Karpas-422 (cell line): ENCODE data around the gene FGF19. TPM values are rescaled to one million over a fixed set of nuclear protein-coding genes. Genes with fewer than 3 reads are reported as not detected.

Source experiments
- DNase-seq: peaks from one replicate; pipeline ENCODE4 v3.0.0-alpha.2; 2015
- H2AFZ ChIP-seq: fragments of 200-600 bp; sonication (generic); 2 replicates; pipeline ENCODE4 v1.6.1; 2014; ENCODE audit warnings: antibody characterized with exemption, low read length, mixed read lengths
- H3K27ac ChIP-seq: fragments of 200-600 bp; sonication (generic); 2 replicates; pipeline ENCODE4 v1.5.1; 2014; ENCODE audit warnings: mild to moderate bottlenecking, low read length, moderate library complexity
- H3K27me3 ChIP-seq: fragments of 200-600 bp; sonication (generic); 2 replicates; pipeline ENCODE4 v1.6.1; 2014; ENCODE audit warnings: low read length, mixed read lengths
- H3K36me3 ChIP-seq: fragments of 200-600 bp; sonication (generic); 2 replicates; pipeline ENCODE4 v1.6.1; 2014; ENCODE audit warnings: low read length, mixed read lengths; ENCODE audit not compliant: insufficient read depth
- H3K4me1 ChIP-seq: fragments of 200-600 bp; sonication (generic); 2 replicates; pipeline ENCODE4 v1.6.1; 2014; ENCODE audit warnings: mild to moderate bottlenecking, low read length, mixed read lengths
- H3K4me2 ChIP-seq: fragments of 200-600 bp; sonication (generic); 2 replicates; pipeline ENCODE4 v1.6.1; 2014; ENCODE audit warnings: low read length, low read depth, mild to moderate bottlenecking; ENCODE audit not compliant: poor library complexity, severe bottlenecking
- H3K4me3 ChIP-seq: fragments of 200-600 bp; sonication (generic); 2 replicates; pipeline ENCODE4 v1.5.1; 2014; ENCODE audit warnings: mild to moderate bottlenecking, antibody characterized with exemption, low read length, mixed read lengths
- H3K79me2 ChIP-seq: fragments of 200-600 bp; sonication (generic); 2 replicates; pipeline ENCODE4 v1.6.1; 2014; ENCODE audit warnings: mild to moderate bottlenecking, low read length, mixed read lengths
- H3K9ac ChIP-seq: fragments of 200-600 bp; sonication (generic); 2 replicates; pipeline ENCODE4 v1.6.0; 2014; ENCODE audit warnings: low read length
- H3K9me2 ChIP-seq: fragments of 200-600 bp; sonication (generic), shearing (Covaris generic); replicated peaks from 2 replicates; pipeline ENCODE4 v1.6.0; 2014; ENCODE audit warnings: mild to moderate bottlenecking, low read length, moderate library complexity; ENCODE audit not compliant: insufficient read depth
- H3K9me3 ChIP-seq: fragments of 300-700, 200-600 bp; sonication (generic); 2 replicates; pipeline ENCODE4 v1.6.1; 2014; ENCODE audit warnings: low read length, mixed read lengths
- H4K20me1 ChIP-seq: fragments of 200-600 bp; sonication (generic); 2 replicates; pipeline ENCODE4 v1.6.1; 2014; ENCODE audit warnings: mild to moderate bottlenecking, antibody characterized with exemption, low read length, low read depth; ENCODE audit not compliant: insufficient read depth
- total RNA-seq: library from RNA; depleted of rRNA; stranded (reverse); fragments of >200 nt; shearing (Covaris generic); gene quantifications from 2 replicates; pipeline ENCODE4 v1.2.3, GENCODE V29; 2014; ENCODE audit warnings: low replicate concordance; rRNA removed

The FGF19 gene
- total RNA-seq, 1 experiment from 2014 or later: not detected

DNA sequence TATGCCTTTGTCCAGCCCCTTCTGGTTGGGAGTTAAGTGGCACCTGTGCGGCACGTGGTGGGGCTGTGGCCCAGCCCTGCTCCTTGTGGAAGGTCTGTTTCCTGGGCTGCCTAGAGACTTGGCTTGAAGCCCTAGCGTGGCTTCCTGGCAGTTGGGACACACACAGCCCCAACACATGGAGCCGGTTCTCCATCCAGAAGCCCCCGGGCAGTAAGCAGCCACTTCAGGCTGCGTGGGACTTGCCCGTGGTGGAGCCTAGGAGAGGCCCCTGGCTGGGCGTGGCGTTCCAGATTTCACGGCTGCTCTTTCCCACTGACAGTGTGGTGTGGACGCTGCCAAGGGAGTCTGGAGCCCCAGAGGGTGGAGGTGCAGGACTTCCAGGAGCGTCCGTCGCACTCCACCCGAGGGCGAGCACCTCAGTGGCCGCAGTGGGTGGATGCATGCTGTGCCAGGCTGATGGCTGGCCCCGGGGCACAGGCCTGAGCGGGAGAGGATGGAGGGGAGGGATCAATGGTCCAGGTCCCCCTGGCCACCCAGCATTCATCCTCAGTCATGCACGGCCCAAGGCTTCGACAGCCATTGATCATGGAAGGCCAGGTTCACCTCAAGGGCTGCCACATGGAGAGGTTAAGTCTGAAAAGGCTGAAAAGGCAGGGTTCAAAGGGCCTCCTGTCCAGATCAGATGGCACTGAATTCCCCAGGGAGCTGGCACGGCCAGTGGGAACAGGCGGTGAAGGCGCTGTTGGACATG, 53.6 kb downstream of the FGF19 start:
- no peak overlapping the region for H3K4me2 ChIP-seq
- no peak overlapping the region for H3K9ac ChIP-seq
- H3K4me3 ChIP-seq: no peak overlapping the region
- no peaks in the 10 kb centered on the region for H3K36me3 ChIP-seq
- H3K27ac ChIP-seq: no peak overlapping the region
- H3K4me1 ChIP-seq: no peaks in the 10 kb centered on the region
- H4K20me1 ChIP-seq: peaks cover 4% of the 10 kb centered on the region; the same call in 1 of the 2 replicates
- H3K79me2 ChIP-seq: no peaks in the 10 kb centered on the region
- no peak for DNase-seq
- H3K27me3 ChIP-seq: no peaks in the 10 kb centered on the region
- no peaks in the 10 kb centered on the region for H3K9me2 ChIP-seq
- H2AFZ ChIP-seq: no peak overlapping the region
- H3K9me3 ChIP-seq: no peaks in the 10 kb centered on the region

DNA sequence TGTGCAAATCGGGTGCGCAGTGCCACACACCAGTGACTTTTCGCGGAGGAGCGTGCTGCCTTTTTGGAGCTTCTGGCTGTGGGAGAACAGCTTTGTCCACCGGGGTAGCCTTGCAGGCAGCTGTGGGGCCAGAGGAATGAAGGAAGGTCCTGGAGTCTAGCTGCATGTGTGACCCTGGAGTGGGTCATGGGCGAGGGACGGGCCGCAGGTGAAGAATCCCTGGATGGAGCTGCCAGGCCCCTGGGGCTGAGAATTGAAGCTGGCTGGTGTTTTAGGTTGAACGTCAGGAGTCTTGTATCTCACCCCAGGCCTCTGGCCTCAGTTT, 54.3 kb downstream of the FGF19 start:
- no peaks in the 10 kb centered on the region for H3K9me2 ChIP-seq
- no peaks in the 10 kb centered on the region for H3K27me3 ChIP-seq
- H3K9ac ChIP-seq: no peak overlapping the region
- H3K36me3 ChIP-seq: no peaks in the 10 kb centered on the region
- H4K20me1 ChIP-seq: peaks cover 4% of the 10 kb centered on the region; the same call in 1 of the 2 replicates
- no peak overlapping the region for H3K4me3 ChIP-seq
- no peak overlapping the region for H3K27ac ChIP-seq
- DNase-seq: no peak
- H3K79me2 ChIP-seq: no peaks in the 10 kb centered on the region
- H3K4me2 ChIP-seq: no peak overlapping the region
- H3K4me1 ChIP-seq: no peaks in the 10 kb centered on the region
- H2AFZ ChIP-seq: no peak overlapping the region
- H3K9me3 ChIP-seq: no peaks in the 10 kb centered on the region

DNA sequence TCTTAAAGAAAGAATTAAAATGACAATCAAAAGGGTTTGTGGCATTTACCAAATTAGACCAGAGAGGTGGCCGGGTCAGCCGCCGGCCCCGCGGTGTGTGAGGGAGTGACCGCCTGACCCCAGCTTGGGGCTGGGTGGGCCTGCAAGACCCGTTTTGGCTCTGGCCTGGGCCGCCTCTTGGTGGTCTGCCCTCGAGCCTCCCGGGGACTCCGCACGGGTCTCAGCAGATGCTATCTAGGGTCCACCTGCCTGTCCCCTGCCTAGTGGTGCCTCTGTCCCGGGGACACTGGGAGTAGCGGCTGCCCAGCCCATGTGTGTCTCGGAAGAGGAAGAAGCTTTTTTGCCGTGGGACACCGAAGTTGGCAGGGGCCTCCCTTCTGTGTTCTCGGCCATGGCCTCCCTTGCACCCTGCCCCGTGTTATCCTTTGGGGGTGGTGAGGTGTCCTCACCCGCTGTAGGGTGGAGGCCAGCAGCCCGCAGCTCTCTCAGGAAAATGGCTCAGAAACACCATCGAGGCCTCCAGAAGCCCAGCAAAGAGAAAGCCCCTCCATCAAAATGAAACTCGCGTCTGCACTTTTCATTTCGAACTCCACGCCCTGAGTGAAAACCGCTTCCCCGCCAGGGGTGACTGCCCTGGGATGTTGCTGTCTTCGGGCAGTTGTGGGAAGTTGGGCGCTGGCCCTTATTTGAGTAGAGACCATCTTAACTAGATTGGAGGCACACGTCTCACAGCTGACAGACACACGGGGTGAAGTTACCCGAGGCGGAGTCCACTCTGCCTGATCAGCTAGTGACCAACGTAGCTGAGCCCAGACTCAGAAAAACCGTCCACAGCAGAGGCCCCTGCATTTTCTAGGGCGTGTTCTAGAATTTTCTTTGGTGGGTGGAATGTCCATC, 54.9 kb downstream of the FGF19 start:
- Histone ChIP-seq H3K36me3 (no peaks in the 10 kb centered on the region), H3K27ac (no peak overlapping the region), H4K20me1 (peaks cover 4% of the 10 kb centered on the region; the same call in 1 of the 2 replicates), H3K4me1 (no peaks in the 10 kb centered on the region), H3K9ac (no peak overlapping the region), H3K4me2 (no peak overlapping the region), H3K4me3 (no peak overlapping the region), H3K27me3 (no peaks in the 10 kb centered on the region), H3K9me3 (no peaks in the 10 kb centered on the region), H3K9me2 (no peaks in the 10 kb centered on the region), H2AFZ (no peak overlapping the region), H3K79me2 (no peaks in the 10 kb centered on the region)
- DNase-seq: no peak

Other genes with a start within 250 kb of the FGF19 start
- not detected in 2 replicates for gene LINC01488, start 222.4 kb downstream of the FGF19 start, total RNA-seq
- 0.54 and 4.3 TPM in 2 replicates for gene CCND1, start 62.9 kb downstream of the FGF19 start, total RNA-seq
- gene LTO1, start 28.7 kb downstream of the FGF19 start, total RNA-seq: 24.2 and 26.2 TPM in 2 replicates
- not detected in 2 replicates for gene FGF4, start 71.3 kb upstream of the FGF19 start, total RNA-seq
- gene FGF3, start 115.4 kb upstream of the FGF19 start, total RNA-seq: not detected in 2 replicates